ENCODE results near the gene GLI1. TPM values are rescaled to one million over a fixed set of nuclear protein-coding genes. Genes with fewer than 3 reads are reported as not detected.

GLI1 gene
- total RNA-seq, 1 experiment from 2014 or later = 25.8 TPM

DNA sequence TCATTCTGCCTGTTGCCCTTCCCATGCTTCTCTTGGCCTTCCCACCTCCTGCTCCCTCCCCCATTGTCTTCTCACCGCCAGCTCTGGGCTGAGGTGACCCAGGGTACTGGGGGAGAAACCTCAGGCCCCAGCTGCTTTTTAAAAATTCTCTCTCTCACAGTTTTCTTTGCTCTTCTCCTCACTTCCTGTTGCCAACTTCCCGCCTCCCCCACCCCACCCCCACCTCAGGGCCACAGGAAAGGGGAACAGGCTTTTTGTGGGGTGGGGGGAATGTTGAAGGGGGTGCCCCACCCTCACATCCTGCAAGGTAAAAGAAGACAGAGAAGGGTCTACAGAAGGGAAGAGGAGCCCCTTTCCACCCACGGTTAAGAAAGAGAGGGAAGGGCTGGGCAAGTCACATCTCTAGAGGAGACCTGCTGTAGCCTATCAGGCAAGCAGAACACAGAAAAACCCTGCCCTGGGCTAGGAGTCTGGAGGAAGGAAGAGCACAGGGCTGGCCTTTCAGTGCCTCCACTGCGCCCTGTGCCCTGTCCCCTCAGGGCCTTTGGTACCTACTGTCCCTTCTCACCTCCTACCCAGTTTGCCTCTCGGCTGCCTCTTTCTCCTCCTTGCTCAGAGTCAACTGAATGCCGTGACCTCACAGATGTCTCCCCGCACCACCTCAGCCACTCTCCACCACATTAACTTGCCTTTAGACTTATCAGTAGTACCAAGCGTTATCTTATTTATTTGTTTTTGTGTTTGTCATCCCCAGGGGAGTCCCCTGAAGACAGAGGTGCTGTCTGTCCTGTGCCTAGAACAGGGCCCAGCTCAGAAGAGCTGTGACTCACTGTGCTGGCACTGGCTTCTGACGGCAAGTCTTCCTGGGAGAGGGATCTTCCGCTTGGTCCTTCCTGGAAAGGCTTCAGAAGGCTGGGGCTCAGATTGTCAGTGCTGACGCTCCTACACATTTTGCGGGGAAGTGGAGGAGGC is 18.4 kb downstream of the GLI1 start:
- TF ChIP-seq, protein P1, sequence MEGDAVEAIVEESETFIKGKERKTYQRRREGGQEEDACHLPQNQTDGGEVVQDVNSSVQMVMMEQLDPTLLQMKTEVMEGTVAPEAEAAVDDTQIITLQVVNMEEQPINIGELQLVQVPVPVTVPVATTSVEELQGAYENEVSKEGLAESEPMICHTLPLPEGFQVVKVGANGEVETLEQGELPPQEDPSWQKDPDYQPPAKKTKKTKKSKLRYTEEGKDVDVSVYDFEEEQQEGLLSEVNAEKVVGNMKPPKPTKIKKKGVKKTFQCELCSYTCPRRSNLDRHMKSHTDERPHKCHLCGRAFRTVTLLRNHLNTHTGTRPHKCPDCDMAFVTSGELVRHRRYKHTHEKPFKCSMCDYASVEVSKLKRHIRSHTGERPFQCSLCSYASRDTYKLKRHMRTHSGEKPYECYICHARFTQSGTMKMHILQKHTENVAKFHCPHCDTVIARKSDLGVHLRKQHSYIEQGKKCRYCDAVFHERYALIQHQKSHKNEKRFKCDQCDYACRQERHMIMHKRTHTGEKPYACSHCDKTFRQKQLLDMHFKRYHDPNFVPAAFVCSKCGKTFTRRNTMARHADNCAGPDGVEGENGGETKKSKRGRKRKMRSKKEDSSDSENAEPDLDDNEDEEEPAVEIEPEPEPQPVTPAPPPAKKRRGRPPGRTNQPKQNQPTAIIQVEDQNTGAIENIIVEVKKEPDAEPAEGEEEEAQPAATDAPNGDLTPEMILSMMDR (conservative IDR thresholded peaks at IDR 0.05) = no peak
- Mint-ChIP-seq H3K9me3 (no peaks in the 10 kb centered on the region), H3K4me1 (peaks cover 26 to 27% of the 10 kb centered on the region in 2 experiments), H3K27me3 (ENCODE audit: low read depth) (peaks cover 70% of the 10 kb centered on the region), H3K4me3 (no peak overlapping the region; a peak in 1 of 5 replicates), H3K36me3 (ENCODE audit: insufficient read depth in 1 of 3, low read depth in 3 of 3) (no peaks in the 10 kb centered on the region; a peak in 2 of 7 replicates), H3K27ac (peak overlapping the region in 1 of 3 experiments; percentile 38; a peak in 1 of 7 replicates)
- Histone ChIP-seq H3K23me2 (ENCODE audit: insufficient read length, low read depth, low read length, poor library complexity, severe bottlenecking) (peaks cover 15% of the 10 kb centered on the region), H3K4ac (ENCODE audit: low read depth, low read length) (no peak overlapping the region), H3K79me2 (ENCODE audit: insufficient read depth, low read length) (no peaks in the 10 kb centered on the region), H3K27me3 (ENCODE audit: insufficient read depth, low read length) (peaks cover 37% of the 10 kb centered on the region), H2AFZ (ENCODE audit: low read length) (no peak overlapping the region), H4K8ac (replicated peaks; ENCODE audit: insufficient read length, low read depth, low read length) (no peak overlapping the region), H2BK20ac (ENCODE audit: low read depth, low read length, poor library complexity, severe bottlenecking) (no peak overlapping the region), H3K56ac (ENCODE audit: insufficient read length, low read depth, low read length) (no peak overlapping the region), H3K14ac (ENCODE audit: insufficient read depth, low read length) (no peak overlapping the region; the same call in 1 of the 2 replicates), H4K20me1 (ENCODE audit: control insufficient read depth, insufficient read depth, insufficient read length) (peaks cover 3% of the 10 kb centered on the region), H3K23ac (ENCODE audit: insufficient read length, low read depth, low read length) (no peak overlapping the region), H2BK12ac (ENCODE audit: insufficient read length, low read depth, low read length) (no peak overlapping the region), H2BK15ac (ENCODE audit: low read depth, low read length) (no peak overlapping the region), H3K27ac (ENCODE audit: insufficient read length, low read depth, low read length) (no peak overlapping the region), H3K9ac (ENCODE audit: extremely low read depth, insufficient read length, low read length) (no peak overlapping the region), H2BK120ac (ENCODE audit: low read depth, low read length, poor library complexity, severe bottlenecking) (no peak overlapping the region), H3T11ph (ENCODE audit: low read length) (no peak overlapping the region), H3K4me2 (ENCODE audit: insufficient read depth, insufficient read length, low read length) (no peak overlapping the region), H4K5ac (ENCODE audit: insufficient read length, low read depth, low read length) (no peak overlapping the region), H3K18ac (ENCODE audit: insufficient read length, low read depth, low read length) (no peak overlapping the region), H3K79me1 (ENCODE audit: insufficient read depth, low read depth, low read length, poor library complexity, severe bottlenecking) (no peaks in the 10 kb centered on the region), H4K91ac (ENCODE audit: insufficient read length, low read depth, low read length) (no peak overlapping the region), H2AK5ac (ENCODE audit: insufficient read length, low read length) (no peak overlapping the region), H2BK5ac (ENCODE audit: insufficient read length, low read length) (no peak overlapping the region), H3K4me1 (ENCODE audit: insufficient read depth, low read length) (peaks cover 3% of the 10 kb centered on the region; the same call in 1 of the 2 replicates), H3K9me3 (ENCODE audit: control insufficient read depth, low read depth, low read length) (no peaks in the 10 kb centered on the region)
- DNase-seq = no peak
- WGBS (ENCODE audit: extremely low coverage, insufficient read length, low lambda C conversion rate) = no CpG with 5 or more reads among the region's 12 CpGs

Data from H9 (cell line).